HS-27A (cell line): Measurements from ENCODE around the gene ROR1.
"Not testable (repeated sequence)": the region's sequence is repeated elsewhere in the genome, so short reads cannot be mapped to it uniquely, and the experiment has no call there.

ENCODE experiments used
- DNase-seq: peaks from one replicate; pipeline ENCODE4 v3.0.0-alpha.2; 2012; ENCODE audit warnings: low read depth, missing footprints

ROR1 gene

DNA sequence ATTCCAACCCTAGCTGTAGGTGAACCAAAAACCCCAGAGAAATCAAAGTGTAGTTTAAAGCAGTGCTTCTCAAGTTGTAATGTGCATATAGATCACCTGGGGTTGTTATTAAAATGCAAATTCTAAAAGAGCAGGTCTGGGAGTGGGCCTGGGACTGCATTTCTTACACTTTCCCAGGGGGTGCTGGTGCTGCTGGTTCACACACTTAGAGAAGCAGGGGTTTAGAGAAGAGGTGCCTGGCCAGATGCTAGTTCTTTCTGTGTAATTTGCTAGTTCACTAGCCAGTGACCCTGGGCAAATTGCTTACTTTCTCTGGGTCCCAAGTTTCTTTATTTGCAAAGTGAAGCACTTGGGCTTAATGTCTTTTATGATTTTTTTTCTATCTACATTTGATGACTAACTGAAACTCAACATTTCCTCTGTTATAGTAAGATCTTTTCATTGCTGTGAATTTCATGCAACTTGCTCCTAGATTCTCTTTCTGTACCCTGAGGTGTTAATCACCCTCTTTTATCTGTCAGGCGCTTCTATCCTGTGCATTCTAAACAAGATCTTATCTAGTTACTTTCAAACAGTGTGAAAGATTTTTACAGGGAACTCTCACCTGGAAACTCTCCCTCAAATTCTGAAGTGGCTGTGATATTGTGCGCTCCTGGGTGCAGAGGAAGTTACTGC lies 287.8 kb downstream of the ROR1 start:
- no peak for DNase-seq

- DNase-seq: no peak
Observed at GRCh38 chr1:64062529-64062928, 288.7 kb downstream of the ROR1 start.

GRCh38 chr1:64062941-64063581 lies 289.2 kb downstream of the ROR1 start:
- no peak for DNase-seq

GRCh38 chr1:64065571-64065970 lies 291.8 kb downstream of the ROR1 start:
- DNase-seq: no peak

DNA sequence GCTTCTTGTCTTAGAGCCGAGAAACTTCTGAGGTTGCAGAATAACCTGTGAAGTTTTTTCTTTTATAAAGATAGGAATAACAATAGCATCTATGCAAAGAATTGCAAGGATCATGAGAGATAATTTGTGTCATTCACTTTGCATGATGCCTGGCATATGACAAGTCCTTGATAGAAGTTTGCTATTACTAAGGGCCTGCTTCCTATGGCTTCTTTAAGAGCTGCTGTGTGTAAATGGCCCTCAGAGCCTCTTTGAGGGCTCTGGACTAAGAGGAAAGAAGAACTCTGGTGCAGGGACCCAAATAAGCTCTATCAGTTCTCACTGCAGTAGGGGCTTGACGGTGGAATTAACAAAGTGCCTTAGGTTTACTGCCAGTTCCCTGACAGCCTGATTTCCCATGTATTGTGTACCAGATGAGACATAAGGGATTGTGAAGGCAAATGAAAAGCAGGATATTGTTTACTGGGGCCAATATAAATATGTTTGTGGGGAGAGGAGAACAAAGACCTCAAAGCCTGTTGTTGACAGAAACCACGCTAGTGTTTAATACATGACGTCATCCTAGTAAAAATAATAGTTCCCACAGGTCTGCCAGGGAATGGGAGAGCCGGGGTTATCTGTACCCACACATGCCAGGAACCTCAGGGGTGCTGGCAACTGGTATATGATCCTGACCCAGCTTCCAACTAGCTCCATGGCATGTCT lies 298.4 kb downstream of the ROR1 start:
- no peak for DNase-seq

- no peak for DNase-seq
Observed at GRCh38 chr1:64073705-64074104, 299.9 kb downstream of the ROR1 start.

DNA sequence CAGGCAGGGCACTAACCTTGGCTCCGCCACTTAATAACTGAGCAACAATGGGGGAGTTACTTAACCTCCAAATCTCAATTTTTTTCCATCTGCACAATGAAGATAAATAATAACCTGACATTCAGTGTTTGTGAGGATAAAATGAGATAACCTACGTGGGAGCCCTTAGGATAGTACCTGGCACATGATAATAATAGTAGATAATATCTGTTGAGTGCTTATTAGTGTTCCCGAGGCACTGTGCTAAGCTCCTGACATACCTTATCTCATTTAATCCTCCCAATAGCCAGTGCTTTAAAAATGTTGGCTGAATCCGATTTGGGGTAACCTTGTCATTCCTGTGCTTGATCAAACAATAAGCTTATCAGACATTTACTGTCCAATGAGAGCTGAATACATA lies 300.9 kb downstream of the ROR1 start:
- no peak for DNase-seq

GRCh38 chr1:64077281-64077940 lies 303.6 kb downstream of the ROR1 start:
- DNase-seq: no peak

DNA sequence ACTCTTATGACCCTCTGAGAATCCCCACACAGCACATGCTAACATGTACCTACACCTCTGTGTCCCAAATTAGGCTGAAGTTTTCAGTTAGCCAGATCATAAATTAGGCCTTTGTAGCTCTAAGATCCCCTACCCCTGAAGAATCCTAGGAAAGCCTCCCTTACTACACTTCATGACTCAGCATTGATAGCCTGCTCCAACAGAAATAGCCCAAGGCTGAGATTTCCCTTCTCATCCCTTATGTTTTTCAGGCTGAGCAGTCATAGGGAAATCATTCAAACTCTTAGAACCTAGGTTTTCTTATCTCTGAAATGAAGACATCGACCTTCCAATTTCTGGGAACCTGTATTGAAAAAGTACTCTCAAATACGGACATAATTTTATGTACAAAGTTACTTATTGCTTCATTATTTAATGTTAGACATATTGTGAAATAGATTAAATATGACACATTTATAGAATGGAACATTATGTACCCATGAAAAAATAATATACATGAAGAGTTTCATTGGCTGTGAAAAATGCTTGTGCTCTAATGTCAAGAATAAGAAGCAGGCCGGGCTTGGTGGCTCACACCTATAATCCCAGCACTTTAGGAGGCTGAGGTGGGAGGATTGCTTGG lies 307.2 kb downstream of the ROR1 start:
- DNase-seq: no peak

GRCh38 chr1:64082459-64082858 lies 308.6 kb downstream of the ROR1 start:
- DNase-seq: peak; percentile 94

DNA sequence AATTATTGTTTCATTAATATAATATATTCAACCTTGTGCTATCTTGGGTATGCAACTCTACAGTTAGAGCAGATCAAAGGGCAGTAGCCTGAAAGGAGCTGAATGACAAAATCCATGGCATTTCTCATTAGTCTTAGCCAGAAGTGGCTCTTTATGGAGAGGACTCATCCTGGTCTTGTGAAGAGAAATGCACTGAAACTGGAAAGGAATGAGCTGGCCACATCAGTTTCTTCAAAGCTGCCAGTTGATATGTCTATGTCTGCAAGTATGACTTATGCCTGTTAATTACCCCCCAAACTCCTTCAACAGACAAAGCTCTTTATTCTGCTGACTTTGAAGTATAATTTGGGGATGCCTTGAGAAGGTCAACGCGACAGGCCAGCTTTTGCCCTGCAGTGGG lies 310.6 kb downstream of the ROR1 start:
- no peak for DNase-seq

GRCh38 chr1:64087768-64088167 lies 314.0 kb downstream of the ROR1 start:
- peak; percentile 88 for DNase-seq

- DNase-seq: no peak
Observed at GRCh38 chr1:64090436-64090835, 316.6 kb downstream of the ROR1 start.

DNA sequence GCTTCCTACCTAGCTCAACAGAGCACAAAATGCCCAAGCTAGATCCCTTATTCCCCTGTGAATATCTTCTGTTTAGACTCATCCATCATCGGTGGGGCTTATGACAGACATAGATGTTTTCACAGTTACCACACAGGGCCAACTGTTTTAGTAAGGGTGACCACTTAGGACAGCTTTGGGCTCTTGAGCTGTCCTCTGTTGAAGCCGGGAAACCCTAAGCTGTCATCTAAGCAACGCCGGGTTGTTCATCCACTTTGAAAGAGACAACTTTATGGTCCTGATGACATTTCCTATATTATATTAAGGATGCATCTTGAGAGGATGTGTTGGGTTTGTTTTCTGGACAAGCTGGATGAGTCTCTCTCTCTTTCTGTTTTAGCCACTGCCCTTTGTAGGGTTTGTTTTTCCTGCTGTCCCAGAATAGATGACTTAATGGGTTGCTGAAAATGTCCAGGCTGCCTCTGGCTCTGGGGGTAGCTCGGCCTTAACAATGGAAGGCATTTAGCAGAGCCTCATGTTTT lies 319.1 kb downstream of the ROR1 start:
- no peak for DNase-seq

DNA sequence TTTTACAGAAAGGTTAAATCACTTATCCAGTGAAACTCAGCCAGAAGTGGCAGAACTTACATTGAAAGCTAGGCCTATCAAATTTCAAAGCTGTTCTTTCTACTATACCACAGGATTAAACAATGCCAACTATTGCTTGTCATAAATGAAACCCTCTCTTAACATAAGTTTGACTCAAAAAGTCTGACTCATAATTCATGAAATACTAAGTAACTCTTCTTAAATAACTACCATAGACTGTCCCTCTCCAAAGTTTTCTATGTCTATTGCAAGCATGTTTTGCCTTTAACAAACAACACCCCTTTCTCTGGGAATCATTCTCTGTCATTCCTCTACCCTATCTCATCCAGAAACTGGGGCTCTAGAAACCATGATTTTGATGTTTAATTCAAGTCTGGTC lies 320.1 kb downstream of the ROR1 start:
- DNase-seq: no peak

DNA sequence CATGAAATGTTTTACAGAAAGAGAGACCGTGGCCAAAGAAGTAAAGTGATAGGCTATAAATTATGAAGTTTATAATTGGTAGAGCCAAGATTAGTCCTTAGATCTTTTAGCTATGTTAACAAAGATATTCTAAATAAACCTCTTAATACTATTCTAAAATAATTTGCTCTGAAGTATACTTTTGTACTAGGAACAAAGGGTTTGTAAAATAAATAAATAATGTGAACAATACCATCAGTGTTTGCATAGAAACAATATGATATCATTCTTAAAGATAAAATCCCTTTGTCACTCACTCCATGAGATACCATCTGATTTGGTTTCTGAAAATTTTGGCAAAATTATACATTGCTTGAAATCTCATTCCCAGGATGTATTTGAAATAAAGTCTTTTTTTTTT lies 322.0 kb downstream of the ROR1 start:
- no peak for DNase-seq

- DNase-seq: no peak
Observed at GRCh38 chr1:64097859-64098258, 324.0 kb downstream of the ROR1 start.

DNA sequence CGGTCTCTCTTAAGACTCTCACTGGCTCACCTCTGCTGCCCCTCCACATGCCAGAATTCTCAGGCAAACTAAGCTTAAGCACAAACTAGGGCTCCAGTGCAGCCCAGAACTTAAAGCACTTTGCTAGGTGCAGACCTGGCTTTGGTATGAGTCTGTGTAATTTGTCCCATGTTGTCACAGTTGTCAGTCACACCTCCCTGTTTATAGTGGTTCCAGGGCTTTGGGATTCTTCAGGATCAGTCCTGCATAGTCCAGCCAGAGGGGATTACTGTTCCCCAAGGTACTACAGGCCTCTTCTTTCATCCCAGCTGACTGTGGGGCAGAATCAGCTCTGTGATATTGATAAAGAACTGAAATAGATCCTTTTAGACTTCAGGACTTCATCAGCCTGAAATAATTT lies 324.6 kb downstream of the ROR1 start:
- no peak for DNase-seq

DNA sequence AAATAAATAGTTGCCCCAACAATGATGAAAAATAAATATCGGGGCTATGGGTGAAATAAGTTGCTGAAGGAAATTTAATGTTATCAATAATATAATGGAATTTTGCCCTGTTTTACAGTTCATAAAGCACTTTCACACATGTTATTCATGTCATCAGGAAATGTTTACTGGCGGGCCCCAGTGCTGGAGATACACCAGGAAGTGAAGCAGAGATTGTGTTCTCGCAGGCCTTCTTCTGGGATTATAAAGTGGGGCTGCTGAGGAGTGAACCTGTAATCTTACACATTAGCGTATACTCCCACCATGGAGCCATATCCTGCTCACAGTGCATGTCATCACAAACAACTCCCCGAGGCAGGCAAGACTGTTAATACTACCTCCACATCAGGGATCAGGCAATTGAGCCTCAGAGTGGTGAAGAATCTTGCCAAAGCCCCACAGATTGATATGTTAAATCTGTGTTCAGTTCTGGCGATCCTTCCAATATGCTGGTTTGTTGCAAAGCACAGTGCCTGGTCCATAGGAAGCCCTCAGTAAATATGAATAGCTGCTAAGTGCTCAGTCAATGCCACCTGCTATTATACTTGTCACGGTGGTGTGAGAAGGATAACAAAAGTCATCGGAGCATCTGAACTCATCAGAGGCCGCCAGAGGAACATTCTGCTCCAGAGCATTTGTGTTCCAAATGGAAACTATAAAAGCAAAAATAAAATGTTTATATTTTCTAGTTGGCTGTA lies 325.2 kb downstream of the ROR1 start:
- DNase-seq: no peak

DNA sequence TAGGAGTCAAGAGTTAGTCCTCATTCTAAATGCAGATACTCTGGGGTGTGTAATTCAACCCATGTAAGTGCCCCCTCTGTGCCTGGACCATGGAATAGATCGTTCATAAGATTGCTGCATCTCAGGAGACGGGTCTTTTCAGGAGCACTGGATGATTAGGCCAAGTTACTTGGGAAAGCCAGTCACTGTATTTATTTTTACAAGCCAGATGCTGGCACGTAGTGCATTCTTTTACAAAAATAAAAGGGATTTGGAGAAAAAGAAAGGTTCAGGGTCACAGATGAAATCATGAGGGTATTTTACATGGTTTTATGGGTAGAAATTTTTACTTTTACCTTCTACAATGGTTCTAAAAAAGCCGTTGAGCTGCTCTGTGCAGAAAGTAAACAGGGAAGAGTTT lies 327.0 kb downstream of the ROR1 start:
- DNase-seq: no peak

GRCh38 chr1:64104585-64104984 lies 330.8 kb downstream of the ROR1 start:
- not testable (repeated sequence) for DNase-seq
